GM12878 (cell line): ENCODE results near the gene STPG4. TPM values are rescaled to one million over a fixed set of nuclear protein-coding genes. Genes with fewer than 3 reads are reported as not detected.

Experiments used
- ATAC-seq: fragments of 200-7000 bp; cut with Tn5 transposase; 3 replicates; pipeline ENCODE4 v1.9.1; 2020; ENCODE audit warnings: mild to moderate bottlenecking, moderate library complexity
- BruUV-seq: library from RNA; stranded (reverse); fragments of 400-500 nt; replicated peaks from 2 replicates; lab custom pipeline; 2021; lab: Mats Ljungman, UMichigan
- CTCF ChIA-PET: fragments of 300-600 bp; sonication (Branson Sonifier 250); formaldehyde crosslinking; extraction: SDS; loops from one replicate; lab custom pipeline; 2021; ENCODE audit warnings: inconsistent platforms; lab: Yijun Ruan, JAX
- POLR2A ChIA-PET: fragments of 350-600 bp; formaldehyde crosslinking; extraction: SDS; loops from one replicate; lab custom pipeline; 2021; ENCODE audit warnings: inconsistent platforms; lab: Charles Lee
- RAD21 ChIA-PET: fragments of 300-600 bp; sonication (Branson Sonifier 250); formaldehyde crosslinking; loops from one replicate; lab custom pipeline; 2023; ENCODE audit warnings: antibody characterized with exemption; ENCODE audit not compliant: unreplicated experiment; lab: Charles Lee
- SMC1A ChIA-PET: fragments of 300-600 bp; sonication (Branson Sonifier 250); formaldehyde crosslinking; loops from one replicate; lab custom pipeline; 2023; ENCODE audit not compliant: unreplicated experiment, uncharacterized antibody; lab: Charles Lee
- DNase-seq: peaks from one replicate; pipeline ENCODE4 v3.0.0-alpha.2; 2011; ENCODE audit warnings: low read depth, low spot score
- FAIRE-seq: peaks from 3 replicates; lab custom pipeline; 2011; peaks lifted over from hg19 to GRCh38; lab: Jason Lieb, UNC
- H2AFZ ChIP-seq: 2 replicates; pipeline ENCODE4 v1.6.0; 2011; ENCODE audit warnings: low read depth, low read length, control low read depth; ENCODE audit not compliant: control insufficient read depth
- H3K27ac ChIP-seq: 2 replicates; pipeline ENCODE4 v1.5.1; 2011; ENCODE audit warnings: control low read depth; ENCODE audit not compliant: control insufficient read depth, insufficient read depth
- H3K27me3 ChIP-seq, 2 experiments: replicated peaks in 1 of 2; 2 replicates each; pipeline versions ENCODE4 v1.6.0 to v1.6.1; 2011; ENCODE audit warnings: low read length in 1 of 2; ENCODE audit not compliant: control insufficient read depth in 2 of 2, insufficient read depth in 2 of 2
- H3K36me3 ChIP-seq, 2 experiments: 2 replicates each; pipeline ENCODE4 v1.5.1; 2011; ENCODE audit warnings: low read length in 1 of 2; ENCODE audit not compliant: control insufficient read depth in 2 of 2, insufficient read depth in 2 of 2
- H3K4me1 ChIP-seq: 2 replicates; pipeline ENCODE4 v1.6.1; 2011; ENCODE audit warnings: mild to moderate bottlenecking, low read length, moderate library complexity, mixed read lengths; ENCODE audit not compliant: control insufficient read depth, insufficient read depth
- H3K4me2 ChIP-seq: 2 replicates; pipeline ENCODE4 v1.6.0; 2011; ENCODE audit warnings: control low read depth; ENCODE audit not compliant: control insufficient read depth, insufficient read depth
- H3K4me3 ChIP-seq: fragments of 200-600 bp; sonication (generic); 2 replicates; pipeline ENCODE4 v1.5.1; 2016
- H3K79me2 ChIP-seq: 2 replicates; pipeline ENCODE4 v1.6.0; 2011; ENCODE audit warnings: low read length; ENCODE audit not compliant: control insufficient read depth, insufficient read depth
- H3K9ac ChIP-seq: 2 replicates; pipeline ENCODE4 v1.8.0; 2011; ENCODE audit warnings: low read length, control low read depth, mixed read lengths; ENCODE audit not compliant: control insufficient read depth, insufficient read depth
- H3K9me3 ChIP-seq: replicated peaks from 3 replicates; pipeline ENCODE4 v1.5.1; 2011; ENCODE audit warnings: mild to moderate bottlenecking, low read length; ENCODE audit not compliant: control insufficient read depth, insufficient read depth
- H4K20me1 ChIP-seq: 2 replicates; pipeline ENCODE4 v1.6.0; 2011; ENCODE audit not compliant: control insufficient read depth, insufficient read depth
- ATF7 ChIP-seq: fragments of 450-650 bp; IDR thresholded peaks from 2 replicates; pipeline ENCODE4 v1.6.1; 2016; ENCODE audit warnings: low read depth, mild to moderate bottlenecking
- BRCA1 ChIP-seq: IDR thresholded peaks from 2 replicates; pipeline ENCODE4 v1.6.1; 2011; ENCODE audit warnings: low read depth, low read length, improper control_type of control experiment
- CHD1 ChIP-seq: IDR thresholded peaks from 2 replicates; pipeline ENCODE4 v1.6.1; 2012; ENCODE audit warnings: low read depth, low read length, improper control_type of control experiment
- GATAD2B ChIP-seq: fragments of 450-650 bp; conservative IDR thresholded peaks from 2 replicates; pipeline ENCODE4 v1.6.1; 2017; ENCODE audit warnings: low read depth, mild to moderate bottlenecking, moderate library complexity
- HDAC2 ChIP-seq: fragments of 200-600 bp; sonication (generic); IDR thresholded peaks from 2 replicates; pipeline ENCODE4 v1.6.1; 2017
- MEF2A ChIP-seq: IDR thresholded peaks from 2 replicates; pipeline ENCODE4 v1.6.1; 2011; ENCODE audit warnings: low read depth, mild to moderate bottlenecking, low read length, moderate library complexity; ENCODE audit not compliant: insufficient read depth
- NFYB ChIP-seq: IDR thresholded peaks from 2 replicates; pipeline ENCODE4 v1.6.1; 2011; ENCODE audit warnings: low read depth, mild to moderate bottlenecking, low read length, improper control_type of control experiment, moderate library complexity; ENCODE audit not compliant: insufficient read depth
- POLR2AphosphoS2 ChIP-seq: IDR thresholded peaks from 2 replicates; pipeline ENCODE4 v1.6.1; 2011; ENCODE audit warnings: low read depth, mild to moderate bottlenecking, low read length, improper control_type of control experiment, moderate library complexity
- RUNX3 ChIP-seq: IDR thresholded peaks from 2 replicates; pipeline ENCODE4 v1.6.1; 2012; ENCODE audit warnings: low read length, inconsistent platforms
- SPI1 ChIP-seq: IDR thresholded peaks from 2 replicates; pipeline ENCODE4 v1.6.1; 2011; ENCODE audit warnings: low read depth, mild to moderate bottlenecking, low read length, moderate library complexity, borderline replicate concordance; ENCODE audit not compliant: insufficient read depth
- SREBF1 ChIP-seq: IDR thresholded peaks from 2 replicates; pipeline ENCODE4 v1.6.1; 2012; ENCODE audit warnings: mild to moderate bottlenecking, low read length
- WGBS: methylation state at CpG from one replicate; pipeline ENCODE4 v1.1.6; 2016; ENCODE audit warnings: low lambda C conversion rate; ENCODE audit not compliant: insufficient replicate concordance, insufficient coverage; ENCODE audit errors: missing lambda C conversion rate; 5-methylcytosine and 5-hydroxymethylcytosine counted together
- in situ Hi-C: fragments of 300-500 bp; cut with MboI; formaldehyde crosslinking; loops from 9 replicates; pipeline ENCODE4 v1.14.3; 2018; ENCODE audit warnings: mixed read lengths
- intact Hi-C: fragments of 100-400 bp; cut with micrococcal nuclease; formaldehyde crosslinking; loops from one replicate; pipeline ENCODE4 v1.14.2; 2022; ENCODE audit not compliant: unreplicated experiment
- polyA plus RNA-seq, 11 experiments: library from polyadenylated mRNA; depleted of rRNA in 4 of 11; unstranded in 6 of 11; stranded (reverse) in 5 of 11; fragments of >200 nt; fragmentation: Nextera tagmentation in 4 of 11; fragmentation: Illumina TruSeq in 1 of 11; extraction: Ambion mirVana in 4 of 11; extraction: Trizol in 1 of 11; gene quantifications; 1 replicate in 1 of 11; 2 replicates in 10 of 11; pipeline versions ENCODE4 v1.2.1 to v1.2.3, GENCODE V29; 2011 to 2016; ENCODE audit warnings: inconsistent platforms in 2 of 11, missing spikeins in 2 of 11, low read depth in 1 of 11
- total RNA-seq, 4 experiments: library from RNA; depleted of rRNA in 3 of 4; stranded (reverse); fragments of >200 nt in 3 of 4; fragmentation: Illumina TruSeq in 1 of 4; extraction: Trizol in 1 of 4; gene quantifications; 2 replicates each; pipeline versions ENCODE4 v1.2.1 to v1.2.3, GENCODE V29; 2013 to 2021

The STPG4 gene
- total and polyA plus RNA-seq, 10 of the 15 experiments (the other 5 are each of a cell fraction or from before 2014, with no cell fraction given), result 0.10 to 0.29 (median 0.19) TPM; not detected in 3

DNA sequence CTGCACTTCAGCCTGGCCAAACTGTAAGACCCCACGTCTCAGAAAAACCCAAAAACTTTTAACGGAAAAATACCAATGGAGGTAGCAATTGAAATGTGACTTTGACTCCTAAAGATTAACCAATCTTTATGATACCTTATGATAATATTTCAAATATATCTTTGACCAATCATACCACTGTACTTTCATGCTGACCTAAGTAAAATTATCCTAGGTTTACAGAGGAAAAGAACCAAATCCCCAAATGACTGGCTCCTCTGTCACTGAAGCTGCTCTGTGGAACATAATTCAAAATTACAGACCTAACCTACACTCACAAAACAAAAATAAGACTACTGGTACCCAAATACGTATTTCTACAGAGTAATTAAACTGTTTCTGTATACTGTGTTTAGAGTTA, 7.7 kb upstream of the STPG4 start:
- Histone ChIP-seq H2AFZ (no peak overlapping the region), H3K27ac (no peak overlapping the region), H3K9ac (no peak overlapping the region), H3K36me3 (peaks cover 2 to 45% of the 10 kb centered on the region in 2 experiments), H4K20me1 (peaks cover 6% of the 10 kb centered on the region; the same call in 1 of the 2 replicates), H3K9me3 (no peaks in the 10 kb centered on the region), H3K4me2 (no peak overlapping the region), H3K4me1 (no peaks in the 10 kb centered on the region), H3K4me3 (no peak overlapping the region), H3K27me3 (no peaks in the 10 kb centered on the region), H3K79me2 (peaks cover 39% of the 10 kb centered on the region)
- POLR2A ChIA-PET, result interaction anchor here (1.0 to 2.9 kb wide), 2 partner anchors 9 to 10 kb away, joined by 3 to 11 read pairs; no protein-coding TSS in a partner anchor
- SMC1A ChIA-PET, result interaction anchor here (2.2 kb wide), 1 partner anchor 10 kb away, joined by 9 read pairs; no protein-coding TSS in a partner anchor
- intact Hi-C loops, result no loop called here
- BruUV-seq, result no TSS peak
- CTCF ChIA-PET, result no interaction called here
- in situ Hi-C loops, result no loop called here
- no peak for FAIRE-seq
- RAD21 ChIA-PET, result interaction anchor here (2.4 kb wide), 1 partner anchor 11 kb away, joined by 12 read pairs; no protein-coding TSS in a partner anchor
- DNase-seq, result no peak
- no peak for TF ChIP-seq NFYB
- TF ChIP-seq CHD1, result no peak
- TF ChIP-seq GATAD2B, result no peak
- no peak for TF ChIP-seq ATF7
- no peak for TF ChIP-seq POLR2AphosphoS2
- no peak for TF ChIP-seq HDAC2
- WGBS, result 99% methylated on average over 3 of the region's 3 CpGs
- ATAC-seq, result no peak

DNA sequence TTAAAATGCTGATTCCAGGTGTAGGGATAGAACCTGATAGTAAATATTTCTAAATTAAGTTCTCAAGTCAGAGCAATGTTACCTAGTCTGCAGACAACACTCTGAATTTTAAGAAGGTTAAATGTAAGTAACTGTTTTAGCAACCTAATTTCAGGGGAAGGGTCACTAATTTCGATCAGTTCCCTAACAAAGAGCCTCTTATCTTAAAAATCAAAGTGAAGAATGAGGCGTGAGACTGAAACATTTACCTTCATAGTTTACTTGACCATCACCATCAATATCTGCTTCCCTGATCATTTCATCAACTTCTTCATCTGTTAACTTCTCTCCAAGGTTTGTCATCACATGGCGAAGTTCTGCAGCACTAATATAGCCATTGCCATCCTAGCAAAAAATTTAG, 6.4 kb upstream of the STPG4 start:
- in situ Hi-C loops (no loop called here), intact Hi-C loops (no loop called here)
- POLR2A ChIA-PET, result interaction anchor here (0.6 kb wide), 1 partner anchor 10 kb away, joined by 11 read pairs; no protein-coding TSS in a partner anchor
- no peak overlapping the region for H3K27ac ChIP-seq
- RAD21 ChIA-PET, result no interaction called here
- no peaks in the 10 kb centered on the region for H3K9me3 ChIP-seq
- no TSS peak for BruUV-seq
- H3K27me3 ChIP-seq, result no peaks in the 10 kb centered on the region
- peaks cover 2 to 39% of the 10 kb centered on the region in 2 experiments for H3K36me3 ChIP-seq
- peaks cover 6% of the 10 kb centered on the region; the same call in 1 of the 2 replicates for H4K20me1 ChIP-seq
- CTCF ChIA-PET, result no interaction called here
- FAIRE-seq (no peak), DNase-seq (no peak), ATAC-seq (no peak)
- peaks cover 26% of the 10 kb centered on the region for H3K79me2 ChIP-seq
- 99% methylated on average over 3 of the region's 3 CpGs for WGBS
- SMC1A ChIA-PET, result interaction anchor here (2.2 kb wide), 1 partner anchor 11 kb away, joined by 9 read pairs; no protein-coding TSS in a partner anchor
- H3K4me2 ChIP-seq, result no peak overlapping the region
- H3K4me1 ChIP-seq, result no peaks in the 10 kb centered on the region
- no peak overlapping the region for H3K9ac ChIP-seq
- no peak overlapping the region for H3K4me3 ChIP-seq
- no peak for TF ChIP-seq SREBF1
- TF ChIP-seq MEF2A, result no peak
- no peak for TF ChIP-seq SPI1
- no peak for TF ChIP-seq BRCA1
- no peak for TF ChIP-seq RUNX3
- H2AFZ ChIP-seq, result no peak overlapping the region
